Body of pancreas (tissue), 4 donors: ENCODE results near the gene NFKBIB. TPM values are rescaled to one million over a fixed set of nuclear protein-coding genes. Genes with fewer than 3 reads are reported as not detected.
"Not testable (repeated sequence)": the region's sequence is repeated elsewhere in the genome, so short reads cannot be mapped to it uniquely, and the experiment has no call there.

Experiments used
- ATAC-seq: fragments of 150-250 bp; one replicate; pipeline ENCODE4 v1.9.1; 2016
- DNase-seq, 4 donors: peaks; one replicate each; pipeline ENCODE4 v3.0.0-alpha.2; 2019
- H3K27ac ChIP-seq, 4 donors: fragments of 200-600 bp; sonication (generic); 1 replicate in 3 of 4; 2 replicates in 1 of 4; pipeline versions ENCODE4 v1.5.1 to v1.6.1; 2016 to 2019; ENCODE audit warnings: mild to moderate bottlenecking in 1 of 4, mixed read lengths in 1 of 4, moderate library complexity in 1 of 4
- H3K27me3 ChIP-seq, 2 donors: fragments of 200-600 bp; sonication (generic); one replicate each; pipeline ENCODE4 v1.6.0; 2016; ENCODE audit warnings: mild to moderate bottlenecking in 1 of 2
- H3K36me3 ChIP-seq, 2 donors: fragments of 200-600 bp; sonication (generic); replicated peaks in 1 of 2; 2 replicates each; pipeline ENCODE4 v1.5.1; 2016; ENCODE audit warnings: low read depth in 2 of 2; ENCODE audit not compliant: insufficient read depth in 1 of 2
- H3K4me1 ChIP-seq: fragments of 200-600 bp; sonication (generic); one replicate; pipeline ENCODE4 v1.6.0; 2016
- H3K4me3 ChIP-seq, 2 donors: fragments of 200-600 bp; sonication (generic); 1 replicate in 1 of 2; 2 replicates in 1 of 2; pipeline ENCODE4 v1.5.1; 2016 to 2019
- H3K9me3 ChIP-seq, 3 donors: fragments of 200-600 bp; sonication (generic); 1 replicate in 2 of 3; 2 replicates in 1 of 3; pipeline ENCODE4 v1.5.1; 2016
- CTCF ChIP-seq, 7 experiments: fragments of 450-650 bp in 4 of 7; fragments of 200-600 bp in 3 of 7; sonication (generic) in 3 of 7; IDR thresholded peaks; one replicate each; pipeline ENCODE4 v1.5.1; 2016 to 2019; ENCODE audit warnings: antibody characterized with exemption in 7 of 7
- POLR2A ChIP-seq, 3 donors: fragments of 450-650 bp; IDR thresholded peaks; one replicate each; pipeline ENCODE4 v1.6.1; 2016; ENCODE audit warnings: antibody characterized with exemption in 3 of 3, mild to moderate bottlenecking in 2 of 3
- WGBS, 2 donors: methylation state at CpG; one replicate each; pipeline ENCODE4 v1.1.5; 2017; 5-methylcytosine and 5-hydroxymethylcytosine counted together
- intact Hi-C: fragments of 100-400 bp; cut with DNase I; formaldehyde crosslinking; loops from one replicate; pipeline ENCODE4 v1.15.1; 2023
- total RNA-seq, 2 donors: library from RNA; depleted of rRNA; stranded (reverse); fragments of >200 nt; gene quantifications; one replicate each; pipeline ENCODE4 v1.1.0, GENCODE V29; 2016

The NFKBIB gene
- total RNA-seq, 2 donors from 2014 or later = 7.8 to 28.3 TPM

GRCh38 chr19:38869160-38869835 lies 30.5 kb upstream of the NFKBIB start:
- ATAC-seq (peak; percentile 30), DNase-seq (peak; percentile 37 to 59 (median 50))
- Histone ChIP-seq H3K27me3 (no peaks in the 10 kb centered on the region), H3K9me3 (no peaks in the 10 kb centered on the region), H3K27ac (peak overlapping the region in 3 of 4 donors; percentile 27 to 69 (median 28)), H3K36me3 (no peaks in the 10 kb centered on the region), H3K4me1 (peaks cover 30% of the 10 kb centered on the region), H3K4me3 (peak overlapping the region; percentile 40 to 56)
- intact Hi-C loops = no loop called here
- 3 to 6% methylated on average over 8 to 25 of the region's 34 CpGs for whole genome bisulfite sequencing, 2 donors
- no peak for TF ChIP-seq CTCF (IDR thresholded peaks at IDR 0.05)
- TF ChIP-seq POLR2A (IDR thresholded peaks at IDR 0.05) = no peak

GRCh38 chr19:38869836-38870607 lies 29.7 kb upstream of the NFKBIB start:
- ATAC-seq = peak; percentile 96
- intact Hi-C loops = no loop called here
- 20 to 39% methylated on average over 26 to 57 of the region's 62 CpGs for WGBS, 2 donors
- peak overlapping the region in 3 of 4 donors; percentile 27 to 69 (median 28) for H3K27ac ChIP-seq
- TF ChIP-seq POLR2A (IDR thresholded peaks at IDR 0.05) (peak in 1 of 3 donors; percentile 33), CTCF (IDR thresholded peaks at IDR 0.05) (peak; percentile 80 to 98 (median 90))
- H3K4me1 ChIP-seq = peaks cover 24% of the 10 kb centered on the region
- no peaks in the 10 kb centered on the region for H3K36me3 ChIP-seq
- H3K9me3 ChIP-seq = no peaks in the 10 kb centered on the region
- DNase-seq = peak; percentile 89 to 96 (median 93)
- H3K4me3 ChIP-seq = peak overlapping the region; percentile 40 to 56
- no peaks in the 10 kb centered on the region for H3K27me3 ChIP-seq

GRCh38 chr19:38870612-38871011 lies 29.2 kb upstream of the NFKBIB start:
- TF ChIP-seq POLR2A (IDR thresholded peaks at IDR 0.05) (no peak), CTCF (IDR thresholded peaks at IDR 0.05) (no peak)
- no peaks in the 10 kb centered on the region for H3K36me3 ChIP-seq
- ATAC-seq = no peak
- no peak for DNase-seq
- peaks cover 18% of the 10 kb centered on the region for H3K4me1 ChIP-seq
- H3K27me3 ChIP-seq = no peaks in the 10 kb centered on the region
- H3K9me3 ChIP-seq = no peaks in the 10 kb centered on the region
- WGBS, 2 donors = 84 to 86% methylated on average over 7 to 19 of the region's 19 CpGs
- intact Hi-C loops = no loop called here
- no peak overlapping the region for H3K4me3 ChIP-seq
- peak overlapping the region in 1 of 4 donors; percentile 27 for H3K27ac ChIP-seq

GRCh38 chr19:38873400-38873799 lies 26.4 kb upstream of the NFKBIB start:
- 85 to 88% methylated on average over 10 of the region's 10 CpGs for WGBS, 2 donors
- H3K4me3 ChIP-seq, H3K36me3 ChIP-seq, H3K27me3 ChIP-seq, ATAC-seq, DNase-seq, H3K27ac ChIP-seq, H3K9me3 ChIP-seq, intact Hi-C loops: not testable (repeated sequence)
- peaks cover 17% of the 10 kb centered on the region for H3K4me1 ChIP-seq

- WGBS, 2 donors = 70 to 76% methylated on average over 5 to 6 of the region's 6 CpGs
- no peak overlapping the region for H3K4me3 ChIP-seq
- intact Hi-C loops = no loop called here
- TF ChIP-seq POLR2A (IDR thresholded peaks at IDR 0.05) (no peak), CTCF (IDR thresholded peaks at IDR 0.05) (no peak)
- H3K9me3 ChIP-seq = no peaks in the 10 kb centered on the region
- ATAC-seq (no peak), DNase-seq (no peak)
- no peaks in the 10 kb centered on the region for H3K4me1 ChIP-seq
- no peak overlapping the region for H3K27ac ChIP-seq
- H3K27me3 ChIP-seq = no peaks in the 10 kb centered on the region
- no peaks in the 10 kb centered on the region for H3K36me3 ChIP-seq
Measured at GRCh38 chr19:38875656-38876395, 23.9 kb upstream of the NFKBIB start.
